B cell (primary cell): ENCODE results near the gene ALG8. TPM values are rescaled to one million over a fixed set of nuclear protein-coding genes. Genes with fewer than 3 reads are reported as not detected.

Experiments used
- ATAC-seq: fragments of 200-7000 bp; cut with Tn5 transposase; one replicate; pipeline ENCODE4 v1.10.0; 2021; ENCODE audit warnings: low read depth, mild to moderate bottlenecking, moderate number of reproducible peaks, moderate library complexity
- CTCF ChIA-PET: fragments of 350-600 bp; sonication (Branson Sonifier 250); formaldehyde crosslinking; loops from one replicate; lab custom pipeline; 2021; ENCODE audit warnings: antibody characterized with exemption, inconsistent platforms; lab: Charles Lee
- POLR2A ChIA-PET: fragments of 350-600 bp; sonication (Branson Sonifier 250); formaldehyde crosslinking; loops from one replicate; lab custom pipeline; 2021; ENCODE audit warnings: antibody characterized with exemption; lab: Charles Lee
- DNase-seq: peaks from one replicate; pipeline ENCODE4 v3.0.0; 2013
- H2AFZ ChIP-seq: 2 replicates; pipeline ENCODE4 v1.6.1; 2012; ENCODE audit warnings: mild to moderate bottlenecking, low read depth, low read length; ENCODE audit not compliant: insufficient read depth, poor library complexity, severe bottlenecking
- H3K27ac ChIP-seq, 2 donors: 1 replicate in 1 of 2; 2 replicates in 1 of 2; pipeline ENCODE4 v1.5.1; 2012 to 2013; ENCODE audit warnings: low read length in 2 of 2, mild to moderate bottlenecking in 2 of 2, moderate library complexity in 1 of 2
- H3K27me3 ChIP-seq, 4 experiments: fragments of 200-600 bp in 1 of 4; sonication (generic) in 1 of 4; replicated peaks in 1 of 4; 1 replicate in 2 of 4; 2 replicates in 2 of 4; pipeline versions ENCODE4 v1.6.1 to v1.7.0; 2013 to 2016; ENCODE audit warnings: low read length in 3 of 4, mild to moderate bottlenecking in 2 of 4, mixed read lengths in 1 of 4, moderate library complexity in 1 of 4; ENCODE audit not compliant: insufficient read depth in 4 of 4, control insufficient read depth in 3 of 4; ENCODE audit errors: control extremely low read depth in 1 of 4
- H3K36me3 ChIP-seq, 2 experiments: replicated peaks in 1 of 2; 1 replicate in 1 of 2; 2 replicates in 1 of 2; pipeline versions ENCODE4 v1.6.1 to v1.7.1; 2013; ENCODE audit warnings: low read length in 1 of 2; ENCODE audit not compliant: insufficient read depth in 2 of 2, control insufficient read depth in 1 of 2; ENCODE audit errors: control extremely low read depth in 1 of 2, extremely low read depth in 1 of 2
- H3K4me1 ChIP-seq, 2 donors: fragments of 200-600 bp in 1 of 2; sonication (generic) in 1 of 2; 1 replicate in 1 of 2; 2 replicates in 1 of 2; pipeline versions ENCODE4 v1.5.1 to v1.6.1; 2013 to 2017; ENCODE audit warnings: low read length in 2 of 2; ENCODE audit not compliant: control insufficient read depth in 2 of 2, insufficient read depth in 2 of 2
- H3K4me2 ChIP-seq: replicated peaks from 2 replicates; pipeline ENCODE3; 2012; ENCODE audit warnings: mild to moderate bottlenecking, low read depth, low read length; ENCODE audit not compliant: poor library complexity, severe bottlenecking
- H3K4me3 ChIP-seq, 5 experiments: fragments of 200-600 bp in 1 of 5; sonication (generic) in 1 of 5; 1 replicate in 3 of 5; 2 replicates in 2 of 5; pipeline versions ENCODE4 v1.5.1 to v1.7.0; 2011 to 2016; ENCODE audit warnings: low read length in 4 of 5, mild to moderate bottlenecking in 4 of 5, low read depth in 2 of 5, control low read depth in 1 of 5, moderate library complexity in 1 of 5; ENCODE audit not compliant: insufficient read depth in 1 of 5; ENCODE audit errors: control extremely low read depth in 1 of 5, extremely low read depth in 1 of 5
- H3K79me2 ChIP-seq: fragments of 200-600 bp; sonication (generic); one replicate; pipeline ENCODE4 v1.6.0; 2016; ENCODE audit warnings: low read length; ENCODE audit not compliant: control insufficient read depth, insufficient read depth
- H3K9ac ChIP-seq: fragments of 200-600 bp; sonication (generic); 2 replicates; pipeline ENCODE4 v1.6.1; 2017; ENCODE audit warnings: mild to moderate bottlenecking, low read length, moderate library complexity
- H3K9me3 ChIP-seq, 3 donors: one replicate each; pipeline versions ENCODE4 v1.6.1 to v1.7.1; 2013; ENCODE audit warnings: low read length in 2 of 3; ENCODE audit not compliant: control insufficient read depth in 2 of 3, insufficient read depth in 1 of 3; ENCODE audit errors: control extremely low read depth in 1 of 3
- H4K20me1 ChIP-seq: 2 replicates; pipeline ENCODE4 v1.6.0; 2012; ENCODE audit warnings: mild to moderate bottlenecking, low read length; ENCODE audit not compliant: insufficient read depth, control insufficient read depth, poor library complexity, severe bottlenecking
- H3K27ac Mint-ChIP-seq: one replicate; pipeline ENCODE4 v1.8.0; 2021; ENCODE audit warnings: mixed read lengths
- H3K27me3 Mint-ChIP-seq: one replicate; pipeline ENCODE4 v1.8.0; 2021; ENCODE audit warnings: mixed read lengths
- H3K4me1 Mint-ChIP-seq: one replicate; pipeline ENCODE4 v1.8.0; 2021; ENCODE audit warnings: mixed read lengths
- H3K4me3 Mint-ChIP-seq: one replicate; pipeline ENCODE4 v1.8.0; 2021; ENCODE audit warnings: mixed read lengths
- H3K9me3 Mint-ChIP-seq: one replicate; pipeline ENCODE4 v1.8.0; 2022; ENCODE audit warnings: mixed read lengths; ENCODE audit not compliant: insufficient read depth
- CTCF ChIP-seq: fragments of 200-600 bp; IDR thresholded peaks from one replicate; pipeline ENCODE4 v1.8.0; 2022; ENCODE audit warnings: antibody characterized with exemption, mild to moderate bottlenecking
- EZH2 ChIP-seq: IDR thresholded peaks from 2 replicates; pipeline ENCODE4 v1.6.1; 2012; ENCODE audit warnings: borderline replicate concordance, low read depth, mild to moderate bottlenecking, moderate library complexity, low read length; ENCODE audit not compliant: insufficient read depth, poor library complexity, severe bottlenecking
- WGBS: methylation state at CpG from one replicate; pipeline ENCODE4 v1.1.5; 2013; ENCODE audit warnings: missing lambda C conversion rate; ENCODE audit not compliant: insufficient coverage; 5-methylcytosine and 5-hydroxymethylcytosine counted together
- intact Hi-C: fragments of 100-400 bp; cut with micrococcal nuclease; formaldehyde crosslinking; loops from one replicate; pipeline ENCODE4 v1.10.0; 2022
- polyA plus RNA-seq: library from polyadenylated mRNA; depleted of rRNA; stranded (reverse); fragments of >200 nt; gene quantifications from 2 replicates; pipeline ENCODE4 v1.2.3, GENCODE V29; 2012
- total RNA-seq, 2 donors: library from RNA; stranded (reverse); fragments of 120-200 nt in 1 of 2; gene quantifications; 1 replicate in 1 of 2; 2 replicates in 1 of 2; pipeline versions ENCODE4 v1.2.3 to v1.2.4, GENCODE V29; 2013 to 2022

Gene ALG8
- total and polyA plus RNA-seq, 2 donors (not counting 1 experiment from before 2014, with no cell fraction given): 16.7 to 28.5 TPM

GRCh38 chr11:78131956-78132355 is 7.5 kb downstream of the ALG8 start:
- intact Hi-C loops: loop anchor here (10.0 kb wide), 1 partner anchor 1687 kb away; the partner anchor contains the start of gene EMSY
- H4K20me1 ChIP-seq: no peaks in the 10 kb centered on the region
- peaks cover 2 to 4% of the 10 kb centered on the region in 2 experiments for H3K36me3 ChIP-seq
- ChIA-PET CTCF (no interaction called here), POLR2A (no interaction called here)
- Mint-ChIP-seq H3K27me3 (no peaks in the 10 kb centered on the region), H3K27ac (no peak overlapping the region), H3K4me3 (no peak overlapping the region), H3K9me3 (no peaks in the 10 kb centered on the region), H3K4me1 (peaks cover 2% of the 10 kb centered on the region)
- DNase-seq: no peak
- no peak for TF ChIP-seq CTCF
- TF ChIP-seq EZH2: no peak
- no peaks in the 10 kb centered on the region for H3K9me3 ChIP-seq
- H3K79me2 ChIP-seq: peaks cover 29% of the 10 kb centered on the region
- H3K9ac ChIP-seq: no peak overlapping the region
- H3K27me3 ChIP-seq: no peaks in the 10 kb centered on the region
- H3K4me2 ChIP-seq: no peak overlapping the region
- ATAC-seq: no peak
- H3K4me1 ChIP-seq: no peaks in the 10 kb centered on the region
- H3K4me3 ChIP-seq: no peak overlapping the region
- H2AFZ ChIP-seq: no peak overlapping the region
- 85% methylated on average over 3 of the region's 3 CpGs for WGBS
- H3K27ac ChIP-seq: no peak overlapping the region

GRCh38 chr11:78127403-78127802 is 12.0 kb downstream of the ALG8 start:
- CTCF ChIA-PET: no interaction called here
- POLR2A ChIA-PET: no interaction called here
- Mint-ChIP-seq H3K27me3 (no peaks in the 10 kb centered on the region), H3K9me3 (no peaks in the 10 kb centered on the region), H3K27ac (no peak overlapping the region), H3K4me1 (no peaks in the 10 kb centered on the region), H3K4me3 (no peak overlapping the region)
- no peak for ATAC-seq
- Histone ChIP-seq H3K9ac (no peak overlapping the region), H3K79me2 (peaks cover 19% of the 10 kb centered on the region), H3K9me3 (no peaks in the 10 kb centered on the region), H4K20me1 (no peaks in the 10 kb centered on the region), H3K27ac (no peak overlapping the region), H3K27me3 (no peaks in the 10 kb centered on the region), H3K4me1 (no peaks in the 10 kb centered on the region), H2AFZ (no peak overlapping the region), H3K4me2 (no peak overlapping the region), H3K4me3 (no peak overlapping the region), H3K36me3 (peaks cover 2 to 13% of the 10 kb centered on the region in 2 experiments)
- no peak for TF ChIP-seq CTCF
- no peak for TF ChIP-seq EZH2
- intact Hi-C loops: no loop called here
- 90% methylated on average over 2 of the region's 3 CpGs for WGBS
- DNase-seq: no peak
